HepG2 (cell line): ENCODE results near the gene RAB17. TPM values are rescaled to one million over a fixed set of nuclear protein-coding genes. Genes with fewer than 3 reads are reported as not detected.

Source experiments
- ATF3 ChIP-seq: sonication (generic); formaldehyde crosslinking; IDR thresholded peaks from 2 replicates; pipeline ENCODE4 v1.4.0; 2020; ENCODE audit warnings: missing genetic modification reagents
- ATF5 ChIP-seq: sonication (generic); formaldehyde crosslinking; IDR thresholded peaks from 2 replicates; pipeline ENCODE4 v1.4.0; 2020; ENCODE audit warnings: mild to moderate bottlenecking, low read depth, missing genetic modification reagents
- EHMT2 ChIP-seq: fragments of 200-600 bp; sonication (generic); IDR thresholded peaks from 2 replicates; pipeline ENCODE4 v1.7.0; 2017; ENCODE audit warnings: antibody characterized with exemption, low read depth, low read length, borderline replicate concordance
- ELF1 ChIP-seq: sonication (generic); formaldehyde crosslinking; IDR thresholded peaks from 2 replicates; pipeline ENCODE4 v1.4.0; 2020; ENCODE audit warnings: missing genetic modification reagents
- FOXA1 ChIP-seq, 2 experiments: fragments of 450-650 bp in 1 of 2; sonication (generic) in 1 of 2; formaldehyde crosslinking in 1 of 2; IDR thresholded peaks; 2 replicates each; pipeline versions ENCODE4 v1.4.0 to v1.6.1; 2016 to 2020; ENCODE audit warnings: missing genetic modification reagents in 1 of 2
- HBP1 ChIP-seq: IDR thresholded peaks from 2 replicates; pipeline ENCODE4 v1.6.1; 2016; ENCODE audit warnings: low read depth, control low read depth
- HOXA3 ChIP-seq: sonication (generic); formaldehyde crosslinking; IDR thresholded peaks from 2 replicates; pipeline ENCODE4 v1.5.0; 2020; ENCODE audit warnings: missing genetic modification reagents
- KAT2B ChIP-seq: fragments of 150-350 bp; IDR thresholded peaks from 2 replicates; pipeline ENCODE4 v1.6.1; 2014; ENCODE audit warnings: low read depth, low read length, borderline replicate concordance
- MAX ChIP-seq: IDR thresholded peaks from 2 replicates; pipeline ENCODE4 v1.6.1; 2012; ENCODE audit warnings: inconsistent platforms
- MXD1 ChIP-seq: sonication (generic); formaldehyde crosslinking; IDR thresholded peaks from 2 replicates; pipeline ENCODE4 v1.4.0; 2020; ENCODE audit warnings: mild to moderate bottlenecking, missing genetic modification reagents
- REPIN1 ChIP-seq: sonication (generic); formaldehyde crosslinking; IDR thresholded peaks from 2 replicates; pipeline ENCODE4 v1.8.0; 2022; ENCODE audit warnings: missing genetic modification reagents, low read depth, mild to moderate bottlenecking, borderline replicate concordance
- SAP130 ChIP-seq: IDR thresholded peaks from 2 replicates; pipeline ENCODE4 v1.6.1; 2016; ENCODE audit warnings: low read depth
- ZFP36L2 ChIP-seq: sonication (generic); formaldehyde crosslinking; IDR thresholded peaks from 2 replicates; pipeline ENCODE4 v1.4.0; 2020; ENCODE audit warnings: missing genetic modification reagents
- ZFP62 ChIP-seq: sonication (generic); formaldehyde crosslinking; IDR thresholded peaks from 2 replicates; pipeline ENCODE4 v1.4.0; 2020; ENCODE audit warnings: missing genetic modification reagents
- ZHX2 ChIP-seq, 2 experiments: sonication (generic) in 1 of 2; formaldehyde crosslinking in 1 of 2; IDR thresholded peaks; 2 replicates each; pipeline versions ENCODE4 v1.6.1 to v1.9.0; 2014 to 2022; ENCODE audit warnings: antibody characterized with exemption in 1 of 2, borderline replicate concordance in 1 of 2, inconsistent platforms in 1 of 2, low read depth in 1 of 2, missing genetic modification reagents in 1 of 2
- ZNF235 ChIP-seq: sonication (generic); formaldehyde crosslinking; IDR thresholded peaks from 2 replicates; pipeline ENCODE4 v1.8.1; 2023; ENCODE audit warnings: mild to moderate bottlenecking, missing genetic modification reagents, borderline replicate concordance
- ZNF274 ChIP-seq: sonication (generic); formaldehyde crosslinking; IDR thresholded peaks from 2 replicates; pipeline ENCODE4 v1.5.1; 2020; ENCODE audit warnings: mild to moderate bottlenecking, missing genetic modification reagents
- ZNF572 ChIP-seq: sonication (generic); formaldehyde crosslinking; IDR thresholded peaks from 2 replicates; pipeline ENCODE4 v1.5.1; 2020; ENCODE audit warnings: mild to moderate bottlenecking, missing genetic modification reagents
- ZNF674 ChIP-seq: sonication (generic); formaldehyde crosslinking; IDR thresholded peaks from 2 replicates; pipeline ENCODE4 v1.5.0; 2020; ENCODE audit warnings: low read depth, mild to moderate bottlenecking, missing genetic modification reagents
- ZNF709 ChIP-seq: sonication (generic); formaldehyde crosslinking; IDR thresholded peaks from 2 replicates; pipeline ENCODE4 v1.5.0; 2020; ENCODE audit warnings: mild to moderate bottlenecking, missing genetic modification reagents
- polyA plus RNA-seq, 8 experiments: library from polyadenylated mRNA; depleted of rRNA in 3 of 8; stranded (reverse) in 7 of 8; unstranded in 1 of 8; fragments of >200 nt; fragmentation: Illumina TruSeq in 4 of 8; extraction: Trizol in 4 of 8; gene quantifications; 2 replicates each; pipeline versions ENCODE4 v1.2.1 to v1.2.3, GENCODE V29; 2011 to 2016; ENCODE audit warnings: low read depth in 4 of 8, missing spikeins in 1 of 8, mixed read lengths in 1 of 8; ENCODE audit not compliant: insufficient read depth in 1 of 8
- total RNA-seq, 5 experiments: library from RNA; depleted of rRNA; stranded (reverse); fragments of >200 nt; fragmentation: Illumina TruSeq; extraction: Trizol; gene quantifications; 2 replicates each; pipeline ENCODE4 v1.2.3, GENCODE V29; 2016; ENCODE audit warnings: low read depth in 1 of 5

Gene RAB17
- total and polyA plus RNA-seq, 2 of the 13 experiments (the other 11 are each of a cell fraction or from before 2014, with no cell fraction given) = 68.0 to 124 TPM

- TF ChIP-seq ATF5 (CRISPR knock-in tag) (no peak), FOXA1 (IDR thresholded peaks at IDR 0.05) (no peak), FOXA1 (CRISPR knock-in tag; IDR thresholded peaks at IDR 0.05) (0 out of 2 replicates have a peak, but pooled peaks have one; percentile 10), KAT2B (no peak), ZHX2 (IDR thresholded peaks at IDR 0.05; ENCODE audit: low read depth) (peak; percentile 58; the same call in 1 of the 2 replicates), ZHX2 (CRISPR knock-in tag; IDR thresholded peaks at IDR 0.05; ENCODE audit: borderline replicate concordance) (no peak), MXD1 (CRISPR knock-in tag) (no peak), ZFP62 (CRISPR knock-in tag) (0 out of 2 replicates have a peak, but pooled peaks have one; percentile 76), ZNF235 (CRISPR knock-in tag) (no peak), ZNF274 (peak; percentile 65; the same call in 1 of the 2 replicates), HBP1 (0 out of 2 replicates have a peak, but pooled peaks have one; percentile 38), ZNF709 (0 out of 2 replicates have a peak, but pooled peaks have one; percentile 46), ZFP36L2 (CRISPR knock-in tag) (no peak), ZNF572 (CRISPR knock-in tag) (no peak), ELF1 (0 out of 2 replicates have a peak, but pooled peaks have one; percentile 28), REPIN1 (CRISPR knock-in tag) (no peak), SAP130 (CRISPR knock-in tag) (peak; percentile 72), ZNF674 (no peak), ATF3 (CRISPR knock-in tag) (no peak), EHMT2 (0 out of 2 replicates have a peak, but pooled peaks have one; percentile 6), HOXA3 (CRISPR knock-in tag) (peak; percentile 54; the same call in 1 of the 2 replicates), MAX (peak; percentile 34; the same call in 1 of the 2 replicates)
Measured at GRCh38 chr2:237600205-237600846, 9.8 kb upstream of the RAB17 start (continued).
